Measurements from ENCODE around the gene RAD9A.
A peak's percentile ranks its signal among the peaks of the same experiment; 100 is the strongest.

The RAD9A gene

DNA sequence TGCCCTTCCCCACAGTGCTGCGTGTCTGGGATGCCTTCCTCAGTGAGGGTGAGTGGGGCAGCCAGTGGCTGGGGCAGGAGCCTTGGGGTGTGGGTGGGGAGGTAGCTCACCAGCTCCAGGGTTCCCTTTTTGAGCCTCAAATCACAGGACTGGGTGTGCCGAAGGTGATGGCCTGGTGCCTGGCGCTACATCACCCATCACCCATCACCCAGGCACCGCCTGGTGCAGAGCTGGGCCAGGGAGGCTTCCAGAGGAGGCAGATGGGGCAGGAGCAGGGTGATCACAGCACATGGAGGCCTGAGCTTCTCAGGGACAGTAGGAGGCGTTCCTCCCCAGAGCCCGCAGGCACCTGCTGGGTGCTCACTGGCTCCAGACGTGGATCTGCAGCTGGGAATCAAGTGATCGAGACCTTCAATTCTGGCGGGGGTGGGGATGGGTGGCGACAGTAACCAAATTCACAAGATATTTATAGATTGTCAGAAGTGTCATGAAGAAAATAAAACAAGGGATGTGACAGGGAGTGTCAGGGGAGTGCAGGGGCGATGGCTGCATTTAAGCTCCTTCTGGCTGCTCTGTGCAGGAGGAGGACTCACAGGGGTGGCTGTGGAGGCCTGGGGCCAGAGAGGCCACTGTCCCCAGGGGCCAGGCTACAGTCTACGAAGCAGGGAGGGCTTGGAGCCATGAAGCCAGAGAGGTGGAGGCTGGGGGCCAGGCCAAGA, 15.3 kb downstream of the RAD9A start:
- Histone ChIP-seq H3F3A (ENCODE audit: insufficient read depth, low read length) (no peaks in the 10 kb centered on the region), H3K27me3 (ENCODE audit: insufficient read depth, low read length) (no peaks in the 10 kb centered on the region), H4K20me1 (ENCODE audit: insufficient read depth, low read length) (no peaks in the 10 kb centered on the region), H3K9ac (ENCODE audit: low read length) (peak overlapping the region; percentile 94; the same call in 1 of the 2 replicates), H3K36me3 (ENCODE audit: insufficient read depth, low read length) (peaks cover 22% of the 10 kb centered on the region; the same call in 1 of the 2 replicates), H3K4me3 (ENCODE audit: low read depth, low read length, poor library complexity, severe bottlenecking) (peak overlapping the region; percentile 75), H3K9me2 (ENCODE audit: low read depth, low read length) (no peaks in the 10 kb centered on the region), H2AFZ (ENCODE audit: low read length) (no peak overlapping the region), H3K4me2 (ENCODE audit: low read length) (peak overlapping the region; percentile 89), H3K79me2 (ENCODE audit: insufficient read depth, low read length) (no peaks in the 10 kb centered on the region), H3K27ac (ENCODE audit: low read depth, low read length, poor library complexity, severe bottlenecking) (peak overlapping the region; percentile 93), H3K9me3 (ENCODE audit: low read length) (no peaks in the 10 kb centered on the region), H3K4me1 (ENCODE audit: insufficient read depth, low read length, severe bottlenecking) (peaks cover 98% of the 10 kb centered on the region)
- TF ChIP-seq EZH2 (IDR thresholded peaks at IDR 0.05; ENCODE audit: borderline replicate concordance, low read length), result no peak
- TF ChIP-seq, protein P1, sequence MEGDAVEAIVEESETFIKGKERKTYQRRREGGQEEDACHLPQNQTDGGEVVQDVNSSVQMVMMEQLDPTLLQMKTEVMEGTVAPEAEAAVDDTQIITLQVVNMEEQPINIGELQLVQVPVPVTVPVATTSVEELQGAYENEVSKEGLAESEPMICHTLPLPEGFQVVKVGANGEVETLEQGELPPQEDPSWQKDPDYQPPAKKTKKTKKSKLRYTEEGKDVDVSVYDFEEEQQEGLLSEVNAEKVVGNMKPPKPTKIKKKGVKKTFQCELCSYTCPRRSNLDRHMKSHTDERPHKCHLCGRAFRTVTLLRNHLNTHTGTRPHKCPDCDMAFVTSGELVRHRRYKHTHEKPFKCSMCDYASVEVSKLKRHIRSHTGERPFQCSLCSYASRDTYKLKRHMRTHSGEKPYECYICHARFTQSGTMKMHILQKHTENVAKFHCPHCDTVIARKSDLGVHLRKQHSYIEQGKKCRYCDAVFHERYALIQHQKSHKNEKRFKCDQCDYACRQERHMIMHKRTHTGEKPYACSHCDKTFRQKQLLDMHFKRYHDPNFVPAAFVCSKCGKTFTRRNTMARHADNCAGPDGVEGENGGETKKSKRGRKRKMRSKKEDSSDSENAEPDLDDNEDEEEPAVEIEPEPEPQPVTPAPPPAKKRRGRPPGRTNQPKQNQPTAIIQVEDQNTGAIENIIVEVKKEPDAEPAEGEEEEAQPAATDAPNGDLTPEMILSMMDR (IDR thresholded peaks at IDR 0.05; ENCODE audit: low read length), result no peak; the same call in 1 of the 2 replicates

DNA sequence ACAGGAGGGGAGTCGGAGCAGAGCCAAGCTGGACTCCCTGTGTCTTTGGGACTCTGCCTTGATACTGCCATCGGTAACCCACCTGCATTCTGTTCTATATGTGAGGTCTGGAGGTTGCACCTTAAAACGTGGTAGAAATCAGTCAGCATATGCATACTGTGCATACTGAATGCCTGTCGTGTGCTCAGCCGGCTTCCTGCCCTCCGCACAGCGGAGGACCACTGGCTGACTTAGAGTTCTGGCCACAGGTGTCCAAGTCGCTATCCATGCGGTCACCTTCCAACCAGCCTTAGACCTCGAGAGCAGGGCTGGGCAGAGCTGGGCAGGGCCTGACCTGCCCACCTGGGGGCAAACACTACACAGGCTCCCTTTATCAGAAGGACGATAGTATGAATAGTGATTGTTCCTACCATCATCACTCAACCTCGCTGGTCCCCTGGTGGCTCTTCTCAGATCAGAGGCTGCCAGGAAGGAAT, 15.9 kb downstream of the RAD9A start:
- H3K4me2 ChIP-seq (ENCODE audit: low read length), result peak overlapping the region; percentile 89
- no peaks in the 10 kb centered on the region for H4K20me1 ChIP-seq (ENCODE audit: insufficient read depth, low read length)
- H3K27ac ChIP-seq (ENCODE audit: low read depth, low read length, poor library complexity, severe bottlenecking), result peak overlapping the region; percentile 93
- H3K9ac ChIP-seq (ENCODE audit: low read length), result peak overlapping the region; percentile 94; the same call in 1 of the 2 replicates
- H3K4me3 ChIP-seq (ENCODE audit: low read depth, low read length, poor library complexity, severe bottlenecking), result peak overlapping the region; percentile 75
- peaks cover 22% of the 10 kb centered on the region; the same call in 1 of the 2 replicates for H3K36me3 ChIP-seq (ENCODE audit: insufficient read depth, low read length)
- no peaks in the 10 kb centered on the region for H3K79me2 ChIP-seq (ENCODE audit: insufficient read depth, low read length)
- no peaks in the 10 kb centered on the region for H3F3A ChIP-seq (ENCODE audit: insufficient read depth, low read length)
- no peaks in the 10 kb centered on the region for H3K9me3 ChIP-seq (ENCODE audit: low read length)
- no peaks in the 10 kb centered on the region for H3K27me3 ChIP-seq (ENCODE audit: insufficient read depth, low read length)
- TF ChIP-seq EZH2 (IDR thresholded peaks at IDR 0.05; ENCODE audit: borderline replicate concordance, low read length), result no peak
- TF ChIP-seq, protein P1 (IDR thresholded peaks at IDR 0.05; ENCODE audit: low read length), result no peak
- H2AFZ ChIP-seq (ENCODE audit: low read length), result no peak overlapping the region
- H3K9me2 ChIP-seq (ENCODE audit: low read depth, low read length), result no peaks in the 10 kb centered on the region
- peaks cover 96% of the 10 kb centered on the region for H3K4me1 ChIP-seq (ENCODE audit: insufficient read depth, low read length, severe bottlenecking)

DNA sequence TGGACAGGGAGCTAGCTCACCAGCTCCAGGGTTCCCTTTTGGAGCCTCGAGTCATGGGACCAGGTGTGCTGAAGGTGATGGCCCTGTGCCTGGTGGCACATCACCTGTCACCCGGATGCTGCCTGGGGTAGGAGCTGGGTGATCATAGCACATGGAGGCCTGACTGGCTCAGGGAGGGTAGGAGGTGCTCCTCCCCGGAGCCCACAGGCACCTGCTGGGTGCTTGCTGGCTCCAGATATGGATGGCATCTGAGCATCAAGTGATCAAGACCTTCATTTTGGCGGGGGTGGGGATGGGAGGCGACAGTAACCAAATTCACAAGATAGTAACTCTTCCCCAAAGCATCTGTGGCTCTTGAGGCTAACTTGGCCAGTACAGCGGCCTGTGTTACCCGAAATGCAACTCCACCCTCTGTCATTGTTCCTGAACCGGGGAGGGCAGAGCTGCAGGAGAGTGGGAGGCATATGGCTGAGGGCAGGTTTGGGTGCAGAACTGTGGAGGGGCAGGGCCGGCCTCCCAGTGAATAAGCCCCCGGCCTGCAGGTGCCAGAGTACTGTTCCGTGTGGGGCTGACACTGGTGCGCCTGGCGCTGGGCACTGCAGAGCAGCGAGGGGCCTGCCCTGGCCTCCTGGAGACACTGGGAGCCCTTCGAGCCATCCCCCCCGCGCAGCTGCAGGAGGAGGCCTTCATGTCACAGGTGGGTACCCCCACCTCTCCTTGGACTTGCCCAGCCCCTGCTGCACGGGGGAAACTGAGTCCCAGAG, 16.8 kb downstream of the RAD9A start:
- Histone ChIP-seq H4K20me1 (ENCODE audit: insufficient read depth, low read length) (no peaks in the 10 kb centered on the region), H3K9me2 (ENCODE audit: low read depth, low read length) (no peaks in the 10 kb centered on the region), H3K9me3 (ENCODE audit: low read length) (no peaks in the 10 kb centered on the region), H3K27ac (ENCODE audit: low read depth, low read length, poor library complexity, severe bottlenecking) (peak overlapping the region; percentile 93), H3K4me2 (ENCODE audit: low read length) (peak overlapping the region; percentile 89), H3K9ac (ENCODE audit: low read length) (peak overlapping the region; percentile 94; the same call in 1 of the 2 replicates), H3K27me3 (ENCODE audit: insufficient read depth, low read length) (no peaks in the 10 kb centered on the region), H2AFZ (ENCODE audit: low read length) (no peak overlapping the region), H3K4me1 (ENCODE audit: insufficient read depth, low read length, severe bottlenecking) (peaks cover 87% of the 10 kb centered on the region), H3F3A (ENCODE audit: insufficient read depth, low read length) (no peaks in the 10 kb centered on the region), H3K79me2 (ENCODE audit: insufficient read depth, low read length) (no peaks in the 10 kb centered on the region), H3K4me3 (ENCODE audit: low read depth, low read length, poor library complexity, severe bottlenecking) (peak overlapping the region; percentile 30), H3K36me3 (ENCODE audit: insufficient read depth, low read length) (peaks cover 22% of the 10 kb centered on the region; the same call in 1 of the 2 replicates)
- no peak for TF ChIP-seq EZH2 (IDR thresholded peaks at IDR 0.05; ENCODE audit: borderline replicate concordance, low read length)
- TF ChIP-seq, protein P1 (IDR thresholded peaks at IDR 0.05; ENCODE audit: low read length), result no peak

Measured in OCI-LY1 (cell line).